NCI-H460 (cell line): ENCODE results near the gene IKZF3. TPM values are rescaled to one million over a fixed set of nuclear protein-coding genes. Genes with fewer than 3 reads are reported as not detected.
"Not testable (repeated sequence)": the region's sequence is repeated elsewhere in the genome, so short reads cannot be mapped to it uniquely, and the experiment has no call there.

Source experiments
- DNase-seq: peaks from one replicate; pipeline ENCODE4 v3.0.0-alpha.2; 2016; ENCODE audit warnings: low read depth; ENCODE audit errors: extremely low read depth
- total RNA-seq: library from RNA; depleted of rRNA; stranded (reverse); fragments of >200 nt; shearing (Covaris generic); gene quantifications from 2 replicates; pipeline ENCODE4 v1.2.3, GENCODE V29; 2014

Gene IKZF3
- total RNA-seq, 1 experiment from 2014 or later = not detected

GRCh38 chr17:39725923-39726322, 138.2 kb downstream of the IKZF3 start:
- not testable (repeated sequence) for DNase-seq

GRCh38 chr17:39724731-39725130, 139.4 kb downstream of the IKZF3 start:
- DNase-seq = no peak

- no peak for DNase-seq
Observed at GRCh38 chr17:39722965-39723848, 140.9 kb downstream of the IKZF3 start.

- no peak for DNase-seq
Observed at GRCh38 chr17:39722104-39722503, 142.0 kb downstream of the IKZF3 start.

GRCh38 chr17:39719563-39720355, 144.4 kb downstream of the IKZF3 start:
- no peak for DNase-seq

GRCh38 chr17:39717660-39718059, 146.5 kb downstream of the IKZF3 start:
- no peak for DNase-seq

- DNase-seq = no peak
Observed at GRCh38 chr17:39716879-39717536, 147.1 kb downstream of the IKZF3 start.

GRCh38 chr17:39716073-39716818, 147.9 kb downstream of the IKZF3 start:
- DNase-seq = no peak

- no peak for DNase-seq
Observed at GRCh38 chr17:39715375-39716072, 148.6 kb downstream of the IKZF3 start.

GRCh38 chr17:39714234-39714633, 149.9 kb downstream of the IKZF3 start:
- DNase-seq = no peak

GRCh38 chr17:39711851-39712250, 152.3 kb downstream of the IKZF3 start:
- DNase-seq = no peak

GRCh38 chr17:39711071-39711470, 153.0 kb downstream of the IKZF3 start:
- DNase-seq = not testable (repeated sequence)

GRCh38 chr17:39709998-39710964, 153.8 kb downstream of the IKZF3 start:
- DNase-seq = no peak

GRCh38 chr17:39709319-39709997, 154.7 kb downstream of the IKZF3 start:
- no peak for DNase-seq
